K562 (cell line): ENCODE data around the gene DDX51. TPM values are rescaled to one million over a fixed set of nuclear protein-coding genes. Genes with fewer than 3 reads are reported as not detected.
A peak's percentile ranks its signal among the peaks of the same experiment; 100 is the strongest.

Experiments used
- ADNP ChIP-seq: fragments of 200-800 bp; sonication (Bioruptor generic); IDR thresholded peaks from 2 replicates; pipeline ENCODE4 v1.6.1; 2016; ENCODE audit warnings: missing genetic modification characterization, missing compliant biosample characterization
- ARID4B ChIP-seq: sonication (generic); formaldehyde crosslinking; IDR thresholded peaks from 2 replicates; pipeline ENCODE4 v1.8.0; 2022; ENCODE audit warnings: mild to moderate bottlenecking, missing genetic modification reagents
- ATF6 ChIP-seq: sonication (generic); formaldehyde crosslinking; IDR thresholded peaks from 2 replicates; pipeline ENCODE4 v1.4.0; 2020; ENCODE audit warnings: mild to moderate bottlenecking, missing genetic modification reagents
- CGGBP1 ChIP-seq: fragments of 250-450 bp; sonication (Bioruptor Pico); IDR thresholded peaks from 2 replicates; pipeline ENCODE4 v1.9.0; 2021; ENCODE audit warnings: mild to moderate bottlenecking
- DEAF1 ChIP-seq: fragments of 450-650 bp; formaldehyde crosslinking; IDR thresholded peaks from 2 replicates; pipeline ENCODE4 v1.4.0; 2020; ENCODE audit warnings: mild to moderate bottlenecking, moderate library complexity
- E2F6 ChIP-seq, 2 experiments: IDR thresholded peaks; 2 replicates each; pipeline ENCODE4 v1.6.1; 2011; ENCODE audit warnings: borderline replicate concordance in 1 of 2, control low read depth in 1 of 2, low read depth in 1 of 2, low read length in 1 of 2, mild to moderate bottlenecking in 1 of 2, mixed read lengths in 1 of 2, moderate library complexity in 1 of 2; ENCODE audit not compliant: insufficient read depth in 1 of 2, insufficient read length in 1 of 2, poor library complexity in 1 of 2, severe bottlenecking in 1 of 2; ENCODE audit errors: extremely low read depth in 1 of 2
- E2F8 ChIP-seq: fragments of 450-650 bp; IDR thresholded peaks from 2 replicates; pipeline ENCODE4 v1.7.1; 2018; ENCODE audit warnings: mild to moderate bottlenecking, low read depth; ENCODE audit not compliant: partially characterized antibody
- FIP1L1 ChIP-seq: fragments of 200-400 bp; formaldehyde crosslinking; IDR thresholded peaks from 2 replicates; pipeline ENCODE4 v1.6.1; 2018; ENCODE audit warnings: mild to moderate bottlenecking, low read depth, low read length; ENCODE audit not compliant: poor library complexity, severe bottlenecking
- HMG20A ChIP-seq: fragments of 450-650 bp; formaldehyde crosslinking; conservative IDR thresholded peaks from 2 replicates; pipeline ENCODE4 v1.4.0; 2020; ENCODE audit warnings: mild to moderate bottlenecking, mixed read lengths
- NRF1 ChIP-seq, 2 experiments: fragments of 450-650 bp; IDR thresholded peaks in 1 of 2; conservative IDR thresholded peaks in 1 of 2; 2 replicates each; pipeline ENCODE4 v1.6.1; 2014; ENCODE audit warnings: mild to moderate bottlenecking in 2 of 2
- PHF20 ChIP-seq: fragments of 450-650 bp; IDR thresholded peaks from 2 replicates; pipeline ENCODE4 v1.6.1; 2018; ENCODE audit not compliant: partially characterized antibody
- POLR2A ChIP-seq: fragments of 450-650 bp; conservative IDR thresholded peaks from 2 replicates; pipeline ENCODE4 v1.6.1; 2016
- SIRT6 ChIP-seq: IDR thresholded peaks from one replicate; pipeline ENCODE4 v1.6.1; 2012; ENCODE audit warnings: low read depth, mild to moderate bottlenecking, control low read depth, inconsistent platforms, low read length, moderate library complexity
- polyA plus RNA-seq, 8 experiments: library from polyadenylated mRNA; depleted of rRNA in 4 of 8; stranded (reverse) in 5 of 8; unstranded in 3 of 8; fragments of >200 nt; fragmentation: Nextera tagmentation in 2 of 8; fragmentation: Illumina TruSeq in 1 of 8; extraction: Ambion mirVana in 2 of 8; extraction: Trizol in 1 of 8; gene quantifications; 2 replicates each; pipeline versions ENCODE4 v1.2.1 to v1.2.3, GENCODE V29; 2011 to 2014; ENCODE audit warnings: inconsistent platforms in 1 of 8, missing spikeins in 1 of 8
- total RNA-seq, 7 experiments: library from RNA; depleted of rRNA in 6 of 7; stranded (reverse); fragments of >200 nt in 6 of 7; fragmentation: Illumina TruSeq in 2 of 7; extraction: Trizol in 2 of 7; gene quantifications; 2 replicates each; pipeline versions ENCODE4 v1.2.1 to v1.2.3, GENCODE V29; 2011 to 2021; ENCODE audit warnings: low replicate concordance in 1 of 7

Gene DDX51
- total and polyA plus RNA-seq, 9 of the 15 experiments (the other 6 are each of a cell fraction or from before 2014, with no cell fraction given): 1.1 to 35.9 (median 12.4) TPM

- TF ChIP-seq ARID4B (CRISPR knock-in tag): no peak
- no peak for TF ChIP-seq POLR2A
- no peak for TF ChIP-seq FIP1L1
- TF ChIP-seq ADNP (tag): peak; percentile 54; the same call in 1 of the 2 replicates
- no peak for TF ChIP-seq SIRT6
- TF ChIP-seq PHF20: peak; percentile 67
- TF ChIP-seq CGGBP1 (CRISPR knock-in tag): no peak
- TF ChIP-seq DEAF1 (CRISPR knock-in tag): no peak
- TF ChIP-seq E2F6 (IDR thresholded peaks at IDR 0.05; ENCODE audit: borderline replicate concordance in 1 of 2, extremely low read depth in 1 of 2, insufficient read depth in 1 of 2, insufficient read length in 1 of 2, low read depth in 1 of 2, low read length in 1 of 2, poor library complexity in 1 of 2, severe bottlenecking in 1 of 2): no peak
- TF ChIP-seq E2F8: no peak
- no peak for TF ChIP-seq HMG20A (CRISPR knock-in tag)
- TF ChIP-seq ATF6 (CRISPR knock-in tag): no peak
- no peak for TF ChIP-seq NRF1 (conservative IDR thresholded peaks at IDR 0.05 in 1 of 2, IDR thresholded peaks at IDR 0.05 in 1 of 2)
Measured at GRCh38 chr12:132157733-132158409, 13.8 kb upstream of the DDX51 start (continued).
